Muscle layer of colon (tissue), 2 donors: Measurements from ENCODE around the gene MMP11.

ENCODE experiments used
- H3K27ac ChIP-seq: one replicate; pipeline ENCODE4 v1.7.0; 2013; ENCODE audit warnings: low read depth, mild to moderate bottlenecking, low read length, moderate library complexity
- H3K27me3 ChIP-seq, 2 donors: one replicate each; pipeline ENCODE4 v1.7.0; 2013; ENCODE audit warnings: low read length in 2 of 2, mild to moderate bottlenecking in 2 of 2; ENCODE audit not compliant: insufficient read depth in 2 of 2, control insufficient read depth in 1 of 2
- H3K36me3 ChIP-seq: one replicate; pipeline ENCODE4 v1.7.0; 2013; ENCODE audit warnings: mild to moderate bottlenecking, low read length; ENCODE audit not compliant: insufficient read depth
- H3K4me1 ChIP-seq: one replicate; pipeline ENCODE4 v1.7.0; 2013; ENCODE audit warnings: mild to moderate bottlenecking, low read length; ENCODE audit not compliant: insufficient read depth
- H3K4me3 ChIP-seq, 2 donors: one replicate each; pipeline ENCODE4 v1.7.0; 2013; ENCODE audit warnings: low read length in 2 of 2, low read depth in 1 of 2, mild to moderate bottlenecking in 1 of 2, moderate library complexity in 1 of 2
- H3K9ac ChIP-seq: one replicate; pipeline ENCODE4 v1.7.0; 2013; ENCODE audit warnings: low read length
- H3K9me3 ChIP-seq: one replicate; pipeline ENCODE4 v1.7.0; 2013; ENCODE audit warnings: mild to moderate bottlenecking, low read length
- donor health status: abdominal sarcoma.
- donor health status: Adenocarcinoma of cecum.

Gene MMP11

GRCh38 chr22:23763579-23763945 lies 9.1 kb upstream of the MMP11 start:
- H3K4me1 ChIP-seq: peaks cover 18% of the 10 kb centered on the region
- no peaks in the 10 kb centered on the region for H3K36me3 ChIP-seq
- H3K27me3 ChIP-seq: no peaks in the 10 kb centered on the region
- H3K4me3 ChIP-seq: peak overlapping the region in 1 of 2 donors; percentile 22
- H3K9ac ChIP-seq: no peak overlapping the region
- no peaks in the 10 kb centered on the region for H3K9me3 ChIP-seq
- no peak overlapping the region for H3K27ac ChIP-seq

- no peaks in the 10 kb centered on the region for H3K9me3 ChIP-seq
- no peak overlapping the region for H3K9ac ChIP-seq
- no peaks in the 10 kb centered on the region for H3K27me3 ChIP-seq
- no peak overlapping the region for H3K27ac ChIP-seq
- H3K36me3 ChIP-seq: no peaks in the 10 kb centered on the region
- peaks cover 22% of the 10 kb centered on the region for H3K4me1 ChIP-seq
- H3K4me3 ChIP-seq: peak overlapping the region in 1 of 2 donors; percentile 22
These were observed 8.7 kb upstream of the MMP11 start for GRCh38 chr22:23763954-23764353.

- Histone ChIP-seq H3K36me3 (no peaks in the 10 kb centered on the region), H3K4me3 (no peak overlapping the region), H3K9ac (no peak overlapping the region), H3K27ac (no peak overlapping the region), H3K4me1 (peaks cover 28% of the 10 kb centered on the region), H3K27me3 (no peaks in the 10 kb centered on the region), H3K9me3 (no peaks in the 10 kb centered on the region)
These were observed 7.5 kb upstream of the MMP11 start for GRCh38 chr22:23764899-23765881.

GRCh38 chr22:23767303-23767672 lies 5.4 kb upstream of the MMP11 start:
- Histone ChIP-seq H3K36me3 (no peaks in the 10 kb centered on the region), H3K9ac (peak overlapping the region; percentile 71), H3K27me3 (no peaks in the 10 kb centered on the region), H3K9me3 (no peaks in the 10 kb centered on the region), H3K4me3 (peak overlapping the region; percentile 59 to 77), H3K4me1 (peaks cover 28% of the 10 kb centered on the region), H3K27ac (peak overlapping the region; percentile 94)

- Histone ChIP-seq H3K27ac (peak within 1 kb of the TSS; percentile 94), H3K27me3 (no peaks in the 10 kb centered on the region), H3K9me3 (no peaks in the 10 kb centered on the region), H3K36me3 (no peaks in the 10 kb centered on the region), H3K4me1 (peaks cover 28% of the 10 kb centered on the region), H3K4me3 (peak within 1 kb of the TSS; percentile 59 to 77), H3K9ac (peak within 1 kb of the TSS; percentile 71)
These were observed 4.7 kb upstream of the MMP11 start, which contains the start of gene CHCHD10 for GRCh38 chr22:23767673-23768548. CHCHD10 (minus strand) TSS chr22:23767972; CDS start chr22:23767874, 98 bp downstream.

GRCh38 chr22:23769321-23769965 lies 3.2 kb upstream of the MMP11 start:
- Histone ChIP-seq H3K4me1 (peaks cover 32% of the 10 kb centered on the region), H3K27me3 (no peaks in the 10 kb centered on the region), H3K4me3 (no peak overlapping the region), H3K36me3 (no peaks in the 10 kb centered on the region), H3K9ac (no peak overlapping the region), H3K9me3 (no peaks in the 10 kb centered on the region), H3K27ac (peak overlapping the region; percentile 44)

- Histone ChIP-seq H3K4me3 (peak overlapping the region; percentile 43 to 88), H3K9ac (no peak overlapping the region), H3K27ac (no peak overlapping the region), H3K36me3 (no peaks in the 10 kb centered on the region), H3K27me3 (no peaks in the 10 kb centered on the region), H3K4me1 (peaks cover 38% of the 10 kb centered on the region), H3K9me3 (no peaks in the 10 kb centered on the region)
These were observed 367 bp upstream of the MMP11 start for GRCh38 chr22:23772315-23772648.

GRCh38 chr22:23773483-23774113 lies 949 bp downstream of the MMP11 start:
- Histone ChIP-seq H3K27me3 (no peaks in the 10 kb centered on the region), H3K9me3 (no peaks in the 10 kb centered on the region), H3K27ac (no peak overlapping the region), H3K4me1 (peaks cover 45% of the 10 kb centered on the region), H3K9ac (peak overlapping the region; percentile 61), H3K4me3 (peak overlapping the region; percentile 9 to 66), H3K36me3 (no peaks in the 10 kb centered on the region)

- no peaks in the 10 kb centered on the region for H3K27me3 ChIP-seq
- no peak overlapping the region for H3K27ac ChIP-seq
- no peaks in the 10 kb centered on the region for H3K9me3 ChIP-seq
- H3K4me1 ChIP-seq: peaks cover 38% of the 10 kb centered on the region
- no peak overlapping the region for H3K9ac ChIP-seq
- H3K36me3 ChIP-seq: no peaks in the 10 kb centered on the region
- no peak overlapping the region for H3K4me3 ChIP-seq
These were observed 1.7 kb downstream of the MMP11 start for GRCh38 chr22:23774114-23774921.

GRCh38 chr22:23774922-23775436 lies 2.3 kb downstream of the MMP11 start:
- Histone ChIP-seq H3K27me3 (no peaks in the 10 kb centered on the region), H3K9me3 (no peaks in the 10 kb centered on the region), H3K9ac (no peak overlapping the region), H3K36me3 (no peaks in the 10 kb centered on the region), H3K4me1 (peaks cover 35% of the 10 kb centered on the region), H3K4me3 (no peak overlapping the region), H3K27ac (no peak overlapping the region)
